ENCODE measurements around the gene CRYBA1. TPM values are rescaled to one million over a fixed set of nuclear protein-coding genes. Genes with fewer than 3 reads are reported as not detected.

The CRYBA1 gene
- total RNA-seq, 4 donors from 2014 or later = not detected

DNA sequence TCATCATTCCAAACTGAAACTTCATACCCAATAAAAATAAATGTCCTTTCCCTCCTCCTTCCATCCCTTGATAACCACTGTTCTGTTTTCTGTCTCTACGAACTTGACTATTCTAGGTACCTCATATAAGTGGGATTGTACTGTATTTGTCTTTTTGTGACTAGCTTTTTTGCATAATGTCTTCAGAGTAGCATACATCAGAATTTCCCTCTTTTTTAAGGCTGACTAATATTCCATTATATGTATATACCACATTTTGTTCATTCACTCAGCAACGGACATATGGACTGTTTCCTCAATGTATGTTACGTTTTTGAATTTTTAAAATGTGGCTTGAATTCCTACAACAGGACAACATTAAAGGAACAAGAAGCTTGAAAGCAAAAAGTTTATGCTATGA, 48.8 kb downstream of the CRYBA1 start:
- intact Hi-C loops (cut with DNase I; ENCODE audit: low total_unique reads) = no loop called here
- no peak for DNase-seq (ENCODE audit: low spot score in 2 of 2)

DNA sequence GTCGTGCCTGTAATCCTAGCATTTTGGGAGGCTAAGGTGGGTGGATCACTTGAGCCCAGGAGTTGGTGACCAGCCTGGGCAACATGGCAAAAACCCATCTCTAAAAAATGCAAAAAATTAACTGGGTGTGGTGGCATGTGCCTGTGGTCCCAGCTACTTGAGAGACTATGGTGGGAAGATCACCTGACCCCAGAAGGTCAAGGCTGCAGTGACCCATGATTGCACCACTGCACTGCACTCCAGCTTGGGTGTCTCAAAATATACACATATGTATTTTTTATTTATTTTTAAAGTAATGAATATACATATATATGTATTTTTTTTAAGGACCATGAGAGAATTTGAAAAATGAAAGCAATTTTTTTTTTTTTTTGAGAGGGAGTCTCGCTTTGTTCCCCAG, 52.4 kb downstream of the CRYBA1 start:
- TF ChIP-seq, protein P1, sequence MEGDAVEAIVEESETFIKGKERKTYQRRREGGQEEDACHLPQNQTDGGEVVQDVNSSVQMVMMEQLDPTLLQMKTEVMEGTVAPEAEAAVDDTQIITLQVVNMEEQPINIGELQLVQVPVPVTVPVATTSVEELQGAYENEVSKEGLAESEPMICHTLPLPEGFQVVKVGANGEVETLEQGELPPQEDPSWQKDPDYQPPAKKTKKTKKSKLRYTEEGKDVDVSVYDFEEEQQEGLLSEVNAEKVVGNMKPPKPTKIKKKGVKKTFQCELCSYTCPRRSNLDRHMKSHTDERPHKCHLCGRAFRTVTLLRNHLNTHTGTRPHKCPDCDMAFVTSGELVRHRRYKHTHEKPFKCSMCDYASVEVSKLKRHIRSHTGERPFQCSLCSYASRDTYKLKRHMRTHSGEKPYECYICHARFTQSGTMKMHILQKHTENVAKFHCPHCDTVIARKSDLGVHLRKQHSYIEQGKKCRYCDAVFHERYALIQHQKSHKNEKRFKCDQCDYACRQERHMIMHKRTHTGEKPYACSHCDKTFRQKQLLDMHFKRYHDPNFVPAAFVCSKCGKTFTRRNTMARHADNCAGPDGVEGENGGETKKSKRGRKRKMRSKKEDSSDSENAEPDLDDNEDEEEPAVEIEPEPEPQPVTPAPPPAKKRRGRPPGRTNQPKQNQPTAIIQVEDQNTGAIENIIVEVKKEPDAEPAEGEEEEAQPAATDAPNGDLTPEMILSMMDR (IDR thresholded peaks at IDR 0.05) = no peak
- TF ChIP-seq POLR2A (IDR thresholded peaks at IDR 0.05) = no peak
- intact Hi-C loops (cut with DNase I; ENCODE audit: low total_unique reads) = no loop called here
- no peak overlapping the region for H3K4me3 ChIP-seq (ENCODE audit: low read depth, poor library complexity, severe bottlenecking)
- no peak for DNase-seq (ENCODE audit: low spot score in 2 of 2)
- 93 to 98% methylated on average over 2 of the region's 2 CpGs for WGBS, 2 donors

More for the DNA sequence above, 48.8 kb downstream of the CRYBA1 start:
- H3K4me3 ChIP-seq (ENCODE audit: low read depth, poor library complexity, severe bottlenecking) = no peak overlapping the region
- 94 to 95% methylated on average over 3 of the region's 3 CpGs for WGBS, 2 donors
- TF ChIP-seq, protein P1 (IDR thresholded peaks at IDR 0.05) = no peak
- TF ChIP-seq POLR2A (IDR thresholded peaks at IDR 0.05) = no peak

DNA sequence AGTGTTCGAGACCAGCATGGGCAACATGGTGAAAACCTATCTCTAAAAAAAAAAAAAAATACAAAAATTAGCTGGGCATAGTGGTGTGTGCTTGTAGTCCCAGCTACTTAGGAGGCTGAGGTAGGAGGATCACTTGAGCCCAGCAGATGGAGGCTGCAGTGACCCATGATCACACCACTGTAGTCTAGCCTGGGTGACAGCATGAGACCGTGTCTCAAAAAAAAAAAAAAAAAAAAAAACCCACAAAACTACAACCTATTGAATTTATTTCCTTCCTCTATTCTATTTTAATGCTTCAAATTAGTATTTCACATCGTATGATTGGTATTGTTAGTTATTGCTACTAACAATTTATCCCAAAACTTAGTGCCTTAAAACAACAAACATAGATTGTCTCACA, 56.7 kb downstream of the CRYBA1 start:
- H3K4me3 ChIP-seq (ENCODE audit: low read depth, poor library complexity, severe bottlenecking) = no peak overlapping the region
- intact Hi-C loops (cut with DNase I; ENCODE audit: low total_unique reads) = no loop called here
- no peak for DNase-seq (ENCODE audit: low spot score in 2 of 2)
- 74 to 77% methylated on average over 3 of the region's 3 CpGs for WGBS, 2 donors
- TF ChIP-seq, protein P1 (IDR thresholded peaks at IDR 0.05) = no peak
- TF ChIP-seq POLR2A (IDR thresholded peaks at IDR 0.05) = no peak

Other genes starting within 250 kb of the CRYBA1 start
- not detected for gene SEZ6, start 240.8 kb upstream of the CRYBA1 start, total RNA-seq
- gene PIPOX, start 203.7 kb upstream of the CRYBA1 start, total RNA-seq = 1 to 10 TPM in 3 of 4 donors, under 1 TPM in 1; 0.80 to 2.5 (median 1.5) TPM
- gene MYO18A, start 66.5 kb upstream of the CRYBA1 start, total RNA-seq = 100 to 1,000 TPM in 1 of 4 donors, 10 to 100 TPM in 3; 87.3 to 123 (median 94.0) TPM
- gene NUFIP2, start 47.3 kb downstream of the CRYBA1 start, total RNA-seq = 10 to 100 TPM; 22.7 to 28.4 (median 23.4) TPM
- 10 to 100 TPM; 54.7 to 71.8 (median 64.9) TPM for gene TAOK1, start 143.5 kb downstream of the CRYBA1 start, total RNA-seq

Data from lower leg skin (tissue), 4 donors.